KMS-11 (cell line): ENCODE measurements around the gene SPDL1.

ENCODE experiments used
- H2AFZ ChIP-seq: fragments of 200-600 bp; sonication (generic); 2 replicates; pipeline ENCODE4 v1.6.1; 2016; ENCODE audit warnings: antibody characterized with exemption, mixed run types, low read depth
- H3K27ac ChIP-seq: fragments of 200-600 bp; sonication (generic); 2 replicates; pipeline ENCODE4 v1.6.1; 2016; ENCODE audit warnings: mild to moderate bottlenecking, mixed run types
- H3K27me3 ChIP-seq: fragments of 200-600 bp; sonication (generic); 2 replicates; pipeline ENCODE4 v1.6.1; 2017; ENCODE audit warnings: mild to moderate bottlenecking, low read depth, mixed run types, moderate library complexity; ENCODE audit not compliant: insufficient read depth
- H3K36me3 ChIP-seq: fragments of 200-600 bp; sonication (generic); 2 replicates; pipeline ENCODE4 v1.6.1; 2017; ENCODE audit warnings: mild to moderate bottlenecking, mixed run types; ENCODE audit not compliant: insufficient read depth
- H3K4me1 ChIP-seq: fragments of 200-600 bp; sonication (generic); 2 replicates; pipeline ENCODE4 v1.6.1; 2016; ENCODE audit warnings: mild to moderate bottlenecking, low read depth, mixed run types; ENCODE audit not compliant: poor library complexity, severe bottlenecking
- H3K4me2 ChIP-seq: fragments of 200-600 bp; sonication (generic); 2 replicates; pipeline ENCODE4 v1.7.0; 2016; ENCODE audit warnings: mild to moderate bottlenecking, mixed run types
- H3K4me3 ChIP-seq: fragments of 200-600 bp; sonication (generic); IDR thresholded peaks from 2 replicates; pipeline ENCODE4 v1.6.1; 2017; ENCODE audit warnings: low read depth, low read length, mixed read lengths; ENCODE audit not compliant: insufficient read depth
- H3K79me2 ChIP-seq: fragments of 200-600 bp; sonication (generic); 2 replicates; pipeline ENCODE4 v1.6.1; 2016; ENCODE audit warnings: low read depth, mixed run types; ENCODE audit not compliant: insufficient read depth
- H3K9ac ChIP-seq: fragments of 200-600 bp; sonication (generic); 2 replicates; pipeline ENCODE4 v1.6.1; 2016; ENCODE audit warnings: mild to moderate bottlenecking, mixed run types
- H4K20me1 ChIP-seq: fragments of 200-600 bp; sonication (generic); 2 replicates; pipeline ENCODE4 v1.6.1; 2016; ENCODE audit warnings: mild to moderate bottlenecking, mixed run types; ENCODE audit not compliant: insufficient read depth
- CTCF ChIP-seq: fragments of 200-600 bp; sonication (generic); conservative IDR thresholded peaks from 2 replicates; pipeline ENCODE4 v1.6.1; 2017; ENCODE audit warnings: low read depth, mild to moderate bottlenecking, antibody characterized with exemption, low read length, moderate library complexity, mixed read lengths

Gene SPDL1

DNA sequence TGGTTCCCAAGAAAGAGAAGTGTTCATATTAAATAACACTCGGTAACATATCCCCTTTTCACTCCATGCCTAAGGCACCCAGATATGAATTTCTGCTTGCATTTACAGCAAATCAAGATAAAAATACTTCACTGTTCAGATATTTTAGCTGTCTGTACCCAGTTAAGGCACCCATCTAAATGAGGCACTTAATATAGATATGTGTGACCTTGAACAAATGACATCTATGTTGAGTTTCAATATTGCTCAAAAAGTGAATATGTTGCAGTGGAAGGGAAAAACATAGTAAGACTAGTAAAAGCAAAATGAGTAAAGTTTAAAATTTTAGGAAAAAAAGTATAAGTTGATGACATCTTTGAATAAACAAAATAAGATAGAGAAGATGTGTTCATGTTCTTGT, 32.4 kb upstream of the SPDL1 start:
- Histone ChIP-seq H3K36me3 (no peaks in the 10 kb centered on the region), H2AFZ (no peak overlapping the region), H4K20me1 (no peaks in the 10 kb centered on the region), H3K4me2 (no peak overlapping the region), H3K9ac (no peak overlapping the region), H3K27me3 (no peaks in the 10 kb centered on the region), H3K4me1 (no peaks in the 10 kb centered on the region), H3K27ac (no peak overlapping the region), H3K4me3 (no peak overlapping the region), H3K79me2 (no peaks in the 10 kb centered on the region)
- TF ChIP-seq CTCF = no peak

GRCh38 chr5:169551696-169552095, 31.9 kb upstream of the SPDL1 start:
- no peak overlapping the region for H3K4me3 ChIP-seq
- H3K79me2 ChIP-seq = no peaks in the 10 kb centered on the region
- no peak overlapping the region for H3K4me2 ChIP-seq
- no peak overlapping the region for H2AFZ ChIP-seq
- no peak overlapping the region for H3K9ac ChIP-seq
- no peak for TF ChIP-seq CTCF
- H4K20me1 ChIP-seq = no peaks in the 10 kb centered on the region
- H3K36me3 ChIP-seq = no peaks in the 10 kb centered on the region
- H3K4me1 ChIP-seq = no peaks in the 10 kb centered on the region
- no peak overlapping the region for H3K27ac ChIP-seq
- no peaks in the 10 kb centered on the region for H3K27me3 ChIP-seq

DNA sequence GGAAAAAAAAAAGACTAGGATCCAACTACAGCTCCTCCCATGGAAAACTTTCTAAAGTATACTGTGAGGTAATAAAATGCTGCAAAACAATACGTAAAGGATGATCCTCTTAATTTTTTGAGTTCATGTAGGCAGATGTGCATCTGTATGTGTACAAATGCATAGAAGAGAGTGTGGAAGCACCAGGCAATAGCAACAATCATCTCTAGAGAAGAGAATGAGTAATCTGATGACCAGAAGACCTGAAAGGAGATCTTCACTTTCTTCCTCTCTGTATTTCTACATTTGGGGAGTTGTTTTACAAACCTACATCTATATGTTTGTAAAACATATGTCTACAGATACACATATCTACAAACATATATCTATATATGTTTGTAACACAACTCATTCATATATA, 29.3 kb upstream of the SPDL1 start:
- Histone ChIP-seq H3K4me3 (no peak overlapping the region), H3K27me3 (no peaks in the 10 kb centered on the region), H3K9ac (no peak overlapping the region), H3K36me3 (no peaks in the 10 kb centered on the region), H3K4me1 (no peaks in the 10 kb centered on the region), H3K27ac (no peak overlapping the region), H2AFZ (no peak overlapping the region), H3K79me2 (no peaks in the 10 kb centered on the region), H3K4me2 (no peak overlapping the region), H4K20me1 (no peaks in the 10 kb centered on the region)
- no peak for TF ChIP-seq CTCF

DNA sequence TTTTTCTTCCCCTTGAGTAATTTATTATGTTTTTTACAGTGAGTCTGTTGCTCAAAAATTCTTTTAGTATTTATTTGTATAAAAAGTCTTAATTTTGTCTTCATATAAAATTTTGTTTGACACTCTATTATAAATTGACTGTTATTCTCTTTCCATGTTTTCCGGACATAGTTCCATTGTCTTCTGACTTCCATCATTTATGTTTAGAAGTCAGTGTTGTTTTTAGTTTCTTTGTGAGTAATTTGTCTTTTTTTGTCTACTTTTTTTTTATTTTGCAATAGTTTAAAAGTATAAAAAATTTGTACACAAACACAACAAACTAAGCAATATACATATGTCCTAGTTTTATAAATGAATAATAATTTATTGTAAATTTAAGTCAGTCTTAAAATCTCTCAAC, 25.7 kb upstream of the SPDL1 start:
- no peaks in the 10 kb centered on the region for H3K4me1 ChIP-seq
- no peak overlapping the region for H2AFZ ChIP-seq
- no peak overlapping the region for H3K4me2 ChIP-seq
- no peak overlapping the region for H3K4me3 ChIP-seq
- no peaks in the 10 kb centered on the region for H3K36me3 ChIP-seq
- no peak overlapping the region for H3K9ac ChIP-seq
- no peaks in the 10 kb centered on the region for H3K27me3 ChIP-seq
- H3K79me2 ChIP-seq = no peaks in the 10 kb centered on the region
- no peaks in the 10 kb centered on the region for H4K20me1 ChIP-seq
- no peak for TF ChIP-seq CTCF
- H3K27ac ChIP-seq = no peak overlapping the region

DNA sequence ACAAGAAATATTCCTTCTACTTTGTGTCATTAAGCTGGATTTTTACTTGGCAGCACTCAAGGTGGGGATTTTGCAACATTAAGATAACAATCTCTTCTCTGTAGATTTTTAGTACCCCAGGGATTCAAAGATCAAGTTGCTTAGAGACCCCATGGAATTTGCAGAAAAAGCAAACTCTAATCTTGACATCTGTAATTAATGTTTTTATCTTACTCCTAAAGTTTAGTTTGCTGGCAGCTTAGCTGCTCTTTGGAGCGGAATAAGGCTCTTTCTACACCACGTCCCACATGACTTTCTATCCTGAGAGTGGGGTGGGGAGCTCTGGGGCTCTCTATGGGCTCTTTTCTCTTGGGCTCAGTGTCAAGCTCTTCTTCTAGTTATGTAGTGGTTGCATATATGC, 21.7 kb upstream of the SPDL1 start:
- Histone ChIP-seq H2AFZ (no peak overlapping the region), H4K20me1 (no peaks in the 10 kb centered on the region), H3K9ac (no peak overlapping the region), H3K27ac (no peak overlapping the region), H3K4me1 (no peaks in the 10 kb centered on the region), H3K27me3 (no peaks in the 10 kb centered on the region), H3K79me2 (no peaks in the 10 kb centered on the region), H3K4me2 (no peak overlapping the region), H3K36me3 (no peaks in the 10 kb centered on the region), H3K4me3 (no peak overlapping the region)
- no peak for TF ChIP-seq CTCF
